Esophagus (tissue), 2 donors: ENCODE results near the gene PARP14. TPM values are rescaled to one million over a fixed set of nuclear protein-coding genes. Genes with fewer than 3 reads are reported as not detected.
"Not testable (repeated sequence)": the region's sequence is repeated elsewhere in the genome, so short reads cannot be mapped to it uniquely, and the experiment has no call there.

ENCODE experiments used
- H3K27ac ChIP-seq, 2 donors: one replicate each; pipeline ENCODE4 v1.5.1; 2013; ENCODE audit warnings: low read depth in 2 of 2, mild to moderate bottlenecking in 2 of 2, inconsistent platforms in 1 of 2, low read length in 1 of 2, moderate library complexity in 1 of 2
- H3K27me3 ChIP-seq, 2 donors: one replicate each; pipeline ENCODE4 v1.6.1; 2013; ENCODE audit warnings: low read length in 2 of 2, control low read depth in 1 of 2, mild to moderate bottlenecking in 1 of 2; ENCODE audit not compliant: insufficient read depth in 2 of 2, control insufficient read depth in 1 of 2
- H3K36me3 ChIP-seq, 2 donors: one replicate each; pipeline ENCODE4 v1.6.1; 2013; ENCODE audit warnings: low read length in 1 of 2; ENCODE audit not compliant: control insufficient read depth in 2 of 2, insufficient read depth in 2 of 2
- H3K4me1 ChIP-seq, 2 donors: one replicate each; pipeline ENCODE4 v1.6.1; 2013; ENCODE audit warnings: low read length in 1 of 2; ENCODE audit not compliant: control insufficient read depth in 2 of 2, insufficient read depth in 2 of 2
- H3K4me3 ChIP-seq, 2 donors: one replicate each; pipeline ENCODE4 v1.5.1; 2013; ENCODE audit warnings: low read length in 2 of 2, mild to moderate bottlenecking in 2 of 2, low read depth in 1 of 2, moderate library complexity in 1 of 2
- H3K9me3 ChIP-seq, 2 donors: one replicate each; pipeline ENCODE4 v1.6.1; 2013; ENCODE audit warnings: mild to moderate bottlenecking in 2 of 2, low read depth in 1 of 2, low read length in 1 of 2, moderate library complexity in 1 of 2; ENCODE audit not compliant: control insufficient read depth in 2 of 2, insufficient read depth in 1 of 2
- WGBS, 2 donors: extraction: QIAGEN DNeasy Blood & Tissue Kit; methylation state at CpG; one replicate each; pipeline ENCODE4 v1.1.7; 2013; 5-methylcytosine and 5-hydroxymethylcytosine counted together
- polyA plus RNA-seq, 2 donors: library from polyadenylated mRNA; stranded (reverse); fragments of 200-250 nt; gene quantifications; one replicate each; pipeline ENCODE4 v1.2.3, GENCODE V29; 2013
- donor health status: healthy with polysubstance abuse.
- donor health status: Bipolar disorder and iron deficiency.

The PARP14 gene
- polyA plus RNA-seq, 2 donors, result 5.4 to 6.6 TPM

- not testable (repeated sequence) for H3K27ac ChIP-seq, H3K36me3 ChIP-seq, H3K9me3 ChIP-seq, H3K27me3 ChIP-seq, H3K4me1 ChIP-seq, H3K4me3 ChIP-seq
- 92 to 95% methylated on average over 1 of the region's 1 CpG for whole genome bisulfite sequencing, 2 donors
Measured at GRCh38 chr3:122710616-122711251, 30.1 kb downstream of the PARP14 start.

GRCh38 chr3:122714273-122714672, 33.6 kb downstream of the PARP14 start:
- Histone ChIP-seq H3K4me1 (no peaks in the 10 kb centered on the region), H3K36me3 (peaks cover 8 to 11% of the 10 kb centered on the region in 2 donors), H3K9me3 (no peaks in the 10 kb centered on the region), H3K27ac (no peak overlapping the region), H3K27me3 (no peaks in the 10 kb centered on the region), H3K4me3 (no peak overlapping the region)
- 79 to 81% methylated on average over 3 of the region's 3 CpGs for WGBS, 2 donors

GRCh38 chr3:122716667-122717066, 36.0 kb downstream of the PARP14 start:
- peaks cover 10 to 16% of the 10 kb centered on the region in 2 donors for H3K36me3 ChIP-seq
- 89 to 94% methylated on average over 4 of the region's 4 CpGs for WGBS, 2 donors

GRCh38 chr3:122719273-122719921, 38.8 kb downstream of the PARP14 start:
- 73 to 77% methylated on average over 3 of the region's 3 CpGs for WGBS, 2 donors
- Histone ChIP-seq H3K27ac (no peak overlapping the region), H3K4me3 (no peak overlapping the region), H3K27me3 (no peaks in the 10 kb centered on the region), H3K36me3 (peaks cover 10 to 16% of the 10 kb centered on the region in 2 donors), H3K9me3 (no peaks in the 10 kb centered on the region), H3K4me1 (no peaks in the 10 kb centered on the region)

More at GRCh38 chr3:122716667-122717066, 36.0 kb downstream of the PARP14 start:
- H3K4me1 ChIP-seq, result no peaks in the 10 kb centered on the region
- no peaks in the 10 kb centered on the region for H3K9me3 ChIP-seq
- H3K27ac ChIP-seq, result no peak overlapping the region
- H3K4me3 ChIP-seq, result no peak overlapping the region
- no peaks in the 10 kb centered on the region for H3K27me3 ChIP-seq

- no peak overlapping the region for H3K4me3 ChIP-seq
- H3K4me1 ChIP-seq, result no peaks in the 10 kb centered on the region
- H3K9me3 ChIP-seq, result peaks cover 0 to 2% of the 10 kb centered on the region in 2 donors
- H3K36me3 ChIP-seq, result peaks cover 0 to 3% of the 10 kb centered on the region in 2 donors
- no peaks in the 10 kb centered on the region for H3K27me3 ChIP-seq
- 97 to 99% methylated on average over 20 of the region's 20 CpGs for WGBS, 2 donors
- no peak overlapping the region for H3K27ac ChIP-seq
Measured at GRCh38 chr3:122725106-122725505, 44.5 kb downstream of the PARP14 start.

GRCh38 chr3:122727294-122727693, 46.7 kb downstream of the PARP14 start:
- H3K27ac ChIP-seq, result no peak overlapping the region
- 91 to 95% methylated on average over 3 of the region's 3 CpGs for WGBS, 2 donors
- H3K27me3 ChIP-seq, result no peaks in the 10 kb centered on the region
- no peaks in the 10 kb centered on the region for H3K4me1 ChIP-seq
- H3K4me3 ChIP-seq, result no peak overlapping the region
- H3K9me3 ChIP-seq, result peaks cover 0 to 2% of the 10 kb centered on the region in 2 donors
- H3K36me3 ChIP-seq, result peaks cover 0 to 2% of the 10 kb centered on the region in 2 donors

- Histone ChIP-seq H3K4me3 (no peak overlapping the region), H3K27me3 (no peaks in the 10 kb centered on the region), H3K4me1 (no peaks in the 10 kb centered on the region), H3K36me3 (peaks cover 0 to 2% of the 10 kb centered on the region in 2 donors), H3K9me3 (peaks cover 0 to 2% of the 10 kb centered on the region in 2 donors), H3K27ac (no peak overlapping the region)
- 95% methylated on average over 9 of the region's 9 CpGs for WGBS, 2 donors
Measured at GRCh38 chr3:122727766-122728165, 47.1 kb downstream of the PARP14 start.

GRCh38 chr3:122728186-122728585, 47.5 kb downstream of the PARP14 start:
- Histone ChIP-seq H3K4me1 (no peaks in the 10 kb centered on the region), H3K9me3 (peaks cover 0 to 2% of the 10 kb centered on the region in 2 donors), H3K4me3 (no peak overlapping the region), H3K27me3 (no peaks in the 10 kb centered on the region), H3K27ac (no peak overlapping the region), H3K36me3 (peaks cover 0 to 2% of the 10 kb centered on the region in 2 donors)
- 92 to 95% methylated on average over 3 of the region's 3 CpGs for WGBS, 2 donors

GRCh38 chr3:122728756-122729514, 48.3 kb downstream of the PARP14 start:
- Histone ChIP-seq H3K27me3 (no peaks in the 10 kb centered on the region), H3K4me3 (no peak overlapping the region), H3K9me3 (peaks cover 0 to 2% of the 10 kb centered on the region in 2 donors), H3K4me1 (no peaks in the 10 kb centered on the region), H3K27ac (no peak overlapping the region), H3K36me3 (peaks cover 0 to 2% of the 10 kb centered on the region in 2 donors)
- 97 to 98% methylated on average over 8 of the region's 8 CpGs for WGBS, 2 donors
